ENCODE data around the gene GRIK2. TPM values are rescaled to one million over a fixed set of nuclear protein-coding genes. Genes with fewer than 3 reads are reported as not detected.

The GRIK2 gene
- total RNA-seq, 3 donors from 2014 or later = 1.1 to 3.7 TPM; not detected in 1

DNA sequence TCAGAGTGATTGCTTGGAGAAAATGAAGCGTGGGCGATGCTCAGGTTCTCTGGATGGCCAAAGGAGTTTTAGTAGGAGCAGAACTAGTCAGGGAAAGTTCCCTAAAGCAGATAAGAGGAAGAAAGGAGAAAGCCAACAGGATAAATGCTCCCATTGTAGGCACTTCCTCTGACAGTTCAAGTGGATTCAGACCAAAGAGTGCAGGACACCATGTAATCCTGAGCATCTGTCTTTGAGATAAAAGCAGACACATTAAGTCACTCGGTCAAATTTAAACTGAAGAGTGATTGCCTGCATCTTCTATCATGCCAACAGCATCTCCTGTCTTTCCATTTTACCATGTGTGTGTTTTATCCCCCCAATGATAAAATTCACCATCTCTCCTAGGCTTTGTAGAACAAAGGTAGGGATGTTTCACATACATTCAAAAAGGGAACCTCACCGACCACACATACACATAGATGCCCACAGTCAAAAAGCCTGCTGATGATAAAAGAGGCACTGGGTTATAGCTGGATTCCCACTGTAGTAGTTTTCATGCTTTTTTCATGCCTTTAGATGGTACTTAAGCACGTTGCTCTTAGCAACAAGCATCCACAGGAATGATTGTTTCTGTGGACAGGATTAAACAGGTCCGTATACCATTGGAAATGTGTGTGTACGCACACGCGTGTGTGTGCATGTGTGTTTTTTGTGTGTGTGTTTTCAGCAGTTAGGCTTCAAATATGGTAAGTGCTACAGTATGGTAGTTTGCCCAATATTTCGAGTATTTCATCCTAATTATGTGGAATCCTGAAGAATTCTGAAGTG lies 7.0 kb downstream of the GRIK2 start:
- no peaks in the 10 kb centered on the region for H3K4me1 ChIP-seq
- intact Hi-C loops (cut with DNase I; ENCODE audit: low total_unique reads) = no loop called here
- DNase-seq (ENCODE audit: low spot score in 2 of 2) = no peak
- H3K36me3 ChIP-seq = no peaks in the 10 kb centered on the region
- H3K27me3 ChIP-seq = peaks cover 0 to 27% of the 10 kb centered on the region in 2 donors
- H3K4me3 ChIP-seq = no peak overlapping the region
- TF ChIP-seq POLR2A (IDR thresholded peaks at IDR 0.05) (no peak), POLR2AphosphoS5 (IDR thresholded peaks at IDR 0.05) (no peak)
- TF ChIP-seq, protein P1, sequence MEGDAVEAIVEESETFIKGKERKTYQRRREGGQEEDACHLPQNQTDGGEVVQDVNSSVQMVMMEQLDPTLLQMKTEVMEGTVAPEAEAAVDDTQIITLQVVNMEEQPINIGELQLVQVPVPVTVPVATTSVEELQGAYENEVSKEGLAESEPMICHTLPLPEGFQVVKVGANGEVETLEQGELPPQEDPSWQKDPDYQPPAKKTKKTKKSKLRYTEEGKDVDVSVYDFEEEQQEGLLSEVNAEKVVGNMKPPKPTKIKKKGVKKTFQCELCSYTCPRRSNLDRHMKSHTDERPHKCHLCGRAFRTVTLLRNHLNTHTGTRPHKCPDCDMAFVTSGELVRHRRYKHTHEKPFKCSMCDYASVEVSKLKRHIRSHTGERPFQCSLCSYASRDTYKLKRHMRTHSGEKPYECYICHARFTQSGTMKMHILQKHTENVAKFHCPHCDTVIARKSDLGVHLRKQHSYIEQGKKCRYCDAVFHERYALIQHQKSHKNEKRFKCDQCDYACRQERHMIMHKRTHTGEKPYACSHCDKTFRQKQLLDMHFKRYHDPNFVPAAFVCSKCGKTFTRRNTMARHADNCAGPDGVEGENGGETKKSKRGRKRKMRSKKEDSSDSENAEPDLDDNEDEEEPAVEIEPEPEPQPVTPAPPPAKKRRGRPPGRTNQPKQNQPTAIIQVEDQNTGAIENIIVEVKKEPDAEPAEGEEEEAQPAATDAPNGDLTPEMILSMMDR (IDR thresholded peaks at IDR 0.05) = no peak
- no peak overlapping the region for H3K27ac ChIP-seq
- H3K9me3 ChIP-seq = no peaks in the 10 kb centered on the region

DNA sequence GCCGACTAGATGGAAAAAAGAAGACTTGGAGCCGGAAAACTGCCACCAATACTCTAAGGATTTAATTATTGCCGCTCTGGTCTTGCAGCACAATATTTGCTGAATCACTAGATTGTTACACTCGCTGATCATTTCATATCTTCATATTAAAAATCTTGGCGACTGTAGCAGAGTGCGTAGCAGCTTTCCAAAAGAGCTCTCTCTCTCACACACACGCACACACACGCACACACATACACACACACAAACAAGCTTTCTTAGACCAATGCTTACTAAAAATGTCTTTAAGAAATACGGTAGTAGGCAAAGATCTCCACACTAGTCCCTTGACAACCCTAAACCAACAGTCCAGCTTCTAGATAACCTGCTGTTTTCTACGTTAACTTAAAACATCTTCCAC lies 7.7 kb downstream of the GRIK2 start:
- no peaks in the 10 kb centered on the region for H3K9me3 ChIP-seq
- TF ChIP-seq, protein P1 (IDR thresholded peaks at IDR 0.05) = no peak
- TF ChIP-seq POLR2AphosphoS5 (IDR thresholded peaks at IDR 0.05) = no peak
- TF ChIP-seq POLR2A (IDR thresholded peaks at IDR 0.05) = no peak
- H3K27me3 ChIP-seq = peaks cover 0 to 27% of the 10 kb centered on the region in 2 donors

DNA sequence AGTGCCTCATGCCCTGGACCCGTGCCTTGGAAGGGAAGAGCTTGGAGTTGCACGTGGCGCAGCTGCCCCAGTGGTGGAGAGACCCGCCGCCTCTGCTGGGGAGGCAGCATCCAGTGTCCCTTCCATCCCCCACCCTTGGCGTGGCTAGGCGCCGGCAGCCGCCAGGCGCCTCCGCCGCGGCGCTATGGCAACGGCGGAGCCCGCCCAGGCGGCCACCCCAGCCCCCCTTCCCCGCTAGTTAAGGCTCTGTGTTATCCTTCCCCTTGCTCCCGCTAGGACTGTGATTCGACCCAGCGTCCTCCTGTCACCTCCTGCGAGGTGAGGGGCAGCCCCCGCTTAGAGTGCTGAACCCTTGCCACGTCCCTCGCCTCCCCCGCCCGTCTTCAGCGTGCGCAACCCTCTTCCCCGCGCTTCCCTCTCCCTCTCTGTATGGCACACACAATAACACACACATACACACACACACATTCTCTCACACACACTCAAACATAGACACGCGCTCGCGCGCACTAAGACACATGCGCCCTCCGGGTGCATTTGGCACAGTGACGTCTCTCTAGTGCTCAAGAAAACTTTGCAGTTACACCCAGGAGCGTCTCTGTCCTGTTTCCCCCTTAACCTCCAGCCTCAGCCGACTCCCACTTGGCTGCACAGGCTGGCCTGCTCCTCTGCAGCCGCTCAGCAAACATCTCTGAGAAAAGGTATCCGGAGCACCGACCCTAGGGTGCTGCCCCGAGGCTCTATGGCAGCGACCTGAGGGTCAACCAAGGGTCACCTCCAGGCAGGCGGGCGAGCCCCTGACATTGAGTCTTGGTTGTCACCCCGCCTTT lies 8.5 kb downstream of the GRIK2 start:
- H3K4me1 ChIP-seq = no peaks in the 10 kb centered on the region
- TF ChIP-seq POLR2A (IDR thresholded peaks at IDR 0.05) (no peak), POLR2AphosphoS5 (IDR thresholded peaks at IDR 0.05) (no peak)
- TF ChIP-seq, protein P1 (IDR thresholded peaks at IDR 0.05) = no peak
- peaks cover 0 to 27% of the 10 kb centered on the region in 2 donors for H3K27me3 ChIP-seq
- H3K4me3 ChIP-seq = no peak overlapping the region
- H3K27ac ChIP-seq = no peak overlapping the region
- DNase-seq (ENCODE audit: low spot score in 2 of 2) = no peak
- intact Hi-C loops (cut with DNase I; ENCODE audit: low total_unique reads) = no loop called here
- no peaks in the 10 kb centered on the region for H3K36me3 ChIP-seq
- no peaks in the 10 kb centered on the region for H3K9me3 ChIP-seq

More for the DNA sequence above, 7.7 kb downstream of the GRIK2 start:
- no peaks in the 10 kb centered on the region for H3K36me3 ChIP-seq
- H3K27ac ChIP-seq = no peak overlapping the region
- no peaks in the 10 kb centered on the region for H3K4me1 ChIP-seq
- H3K4me3 ChIP-seq = no peak overlapping the region
- intact Hi-C loops (cut with DNase I; ENCODE audit: low total_unique reads) = no loop called here
- DNase-seq (ENCODE audit: low spot score in 2 of 2) = no peak

DNA sequence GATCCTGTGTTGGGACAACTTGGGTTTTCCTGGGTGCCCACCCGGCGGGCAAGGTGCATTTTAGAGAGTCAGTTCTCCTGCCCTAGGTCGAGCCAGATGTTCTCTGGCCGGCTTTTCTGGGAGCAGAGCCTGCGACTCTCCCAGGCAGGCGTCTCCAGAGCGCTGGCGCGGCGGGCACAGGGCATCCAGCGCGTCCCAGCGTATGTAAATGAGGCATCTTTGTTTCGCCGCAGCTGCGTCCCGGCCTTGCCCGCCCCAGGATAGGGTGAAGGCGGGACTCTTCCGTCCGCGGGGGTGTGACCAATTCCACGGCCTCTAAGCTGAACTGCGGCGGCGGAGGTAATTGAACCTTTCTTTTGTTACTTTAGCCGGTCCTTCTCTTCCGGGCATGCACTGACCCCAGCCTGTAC lies 9.1 kb downstream of the GRIK2 start:
- intact Hi-C loops (cut with DNase I; ENCODE audit: low total_unique reads) = no loop called here
- Histone ChIP-seq H3K36me3 (no peaks in the 10 kb centered on the region), H3K4me1 (no peaks in the 10 kb centered on the region), H3K4me3 (no peak overlapping the region), H3K27me3 (peaks cover 0 to 27% of the 10 kb centered on the region in 2 donors), H3K9me3 (no peaks in the 10 kb centered on the region), H3K27ac (no peak overlapping the region)
- TF ChIP-seq POLR2A (IDR thresholded peaks at IDR 0.05) = no peak
- TF ChIP-seq, protein P1 (IDR thresholded peaks at IDR 0.05) = no peak
- TF ChIP-seq POLR2AphosphoS5 (IDR thresholded peaks at IDR 0.05) = no peak
- no peak for DNase-seq (ENCODE audit: low spot score in 2 of 2)
